HG02943 (cell line): Measurements from ENCODE around the gene TBX19.

ENCODE experiments used
- ATAC-seq: cut with Tn5 transposase; IDR thresholded peaks from one replicate; pipeline ENCODE4 v1.9.1; 2021; ENCODE audit warnings: mild to moderate bottlenecking, low read depth, moderate library complexity; ENCODE audit not compliant: unreplicated experiment

Gene TBX19

GRCh38 chr1:168279253-168279652, 1.4 kb upstream of the TBX19 start:
- no peak for ATAC-seq

- no peak for ATAC-seq
Observed at GRCh38 chr1:168281603-168282325, 1.1 kb downstream of the TBX19 start.

- ATAC-seq = no peak
Observed at GRCh38 chr1:168285521-168285790, 4.8 kb downstream of the TBX19 start.

GRCh38 chr1:168285971-168286927, 5.6 kb downstream of the TBX19 start:
- ATAC-seq = no peak

GRCh38 chr1:168287237-168287664, 6.6 kb downstream of the TBX19 start:
- ATAC-seq = no peak

- ATAC-seq = no peak
Observed at GRCh38 chr1:168288311-168289052, 7.8 kb downstream of the TBX19 start.

- no peak for ATAC-seq
Observed at GRCh38 chr1:168291222-168291837, 10.7 kb downstream of the TBX19 start.

GRCh38 chr1:168293356-168293755, 12.7 kb downstream of the TBX19 start:
- ATAC-seq = no peak

GRCh38 chr1:168295411-168296114, 14.9 kb downstream of the TBX19 start:
- ATAC-seq = no peak

GRCh38 chr1:168297019-168297730, 16.5 kb downstream of the TBX19 start:
- no peak for ATAC-seq

- no peak for ATAC-seq
Observed at GRCh38 chr1:168298446-168298845, 17.8 kb downstream of the TBX19 start.

GRCh38 chr1:168300626-168301025, 19.9 kb downstream of the TBX19 start:
- no peak for ATAC-seq

- no peak for ATAC-seq
Observed at GRCh38 chr1:168301664-168302320, 21.1 kb downstream of the TBX19 start.

- no peak for ATAC-seq
Observed at GRCh38 chr1:168303716-168304540, 23.3 kb downstream of the TBX19 start.

GRCh38 chr1:168304865-168305264, 24.2 kb downstream of the TBX19 start:
- no peak for ATAC-seq

GRCh38 chr1:168312718-168313604, 32.3 kb downstream of the TBX19 start:
- ATAC-seq = no peak

- ATAC-seq = no peak
Observed at GRCh38 chr1:168316142-168316541, 35.5 kb downstream of the TBX19 start.
